ENCODE results near the gene FAM120AOS. TPM values are rescaled to one million over a fixed set of nuclear protein-coding genes. Genes with fewer than 3 reads are reported as not detected.

FAM120AOS gene
- total and polyA plus RNA-seq, 2 of the 4 experiments (the other 2 are of a cell fraction): 22.7 to 24.7 TPM

DNA sequence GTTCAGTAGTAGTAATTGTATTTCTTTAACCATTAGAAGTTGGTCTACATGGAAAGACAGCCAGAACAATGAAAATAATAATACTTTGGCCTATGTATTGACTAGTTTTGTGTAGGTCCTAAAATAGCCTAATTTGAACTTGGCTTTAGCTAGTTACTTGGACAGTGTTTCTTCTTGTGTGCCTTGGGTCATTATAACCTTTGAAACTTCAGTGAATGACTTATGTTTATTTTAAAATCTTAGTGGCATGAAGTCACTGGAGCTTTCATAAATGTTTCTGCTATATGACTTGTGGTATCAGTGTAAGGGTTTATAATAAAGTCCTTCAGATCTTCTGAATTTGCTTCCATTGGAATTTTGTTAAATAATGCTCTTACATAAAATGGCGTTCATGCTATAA lies 2.6 kb upstream of the FAM120AOS start:
- H2BK20ac ChIP-seq (ENCODE audit: low read depth, low read length): no peak overlapping the region
- no peak overlapping the region for H3K18ac ChIP-seq (ENCODE audit: low read depth, low read length)
- H2AK9ac ChIP-seq (replicated peaks; ENCODE audit: low read depth, low read length, poor library complexity): no peak overlapping the region
- dilution Hi-C loops (cut with HindIII; ENCODE audit: low sequenced_read_pairs, unreplicated experiment) (no loop called here), in situ Hi-C loops (cut with MboI; ENCODE audit: low sequenced_read_pairs) (loop anchor here (10.0 to 25.0 kb wide), 3 partner anchors 109 to 706 kb away; no protein-coding TSS in a partner anchor), intact Hi-C loops (cut with micrococcal nuclease) (loop anchor here (10.0 kb wide), 2 partner anchors 321 to 361 kb away; partner anchors contain the start of genes CARD19 and NINJ1)
- H3K27me3 ChIP-seq (ENCODE audit: control insufficient read depth, insufficient read depth, low read length): no peaks in the 10 kb centered on the region
- peaks cover 61% of the 10 kb centered on the region for H4K20me1 ChIP-seq (ENCODE audit: insufficient read depth, low read length)
- peak; percentile 13 for DNase-seq
- no peak overlapping the region for H2AK5ac ChIP-seq (ENCODE audit: low read depth, low read length)
- no peak overlapping the region for H3K4me2 ChIP-seq (ENCODE audit: low read depth, low read length)
- H3K14ac ChIP-seq (replicated peaks; ENCODE audit: low read depth, low read length): no peak overlapping the region
- peaks cover 10% of the 10 kb centered on the region for H3K4me1 ChIP-seq (ENCODE audit: control insufficient read depth, insufficient read depth, low read length)
- ATAC-seq (ENCODE audit: low read depth): no peak
- H3K56ac ChIP-seq (ENCODE audit: extremely low read depth, insufficient read depth, low read length): no peak overlapping the region
- H2BK15ac ChIP-seq (ENCODE audit: low read depth, low read length): no peak overlapping the region
- H2BK5ac ChIP-seq (ENCODE audit: low read depth, low read length, poor library complexity, severe bottlenecking): peak overlapping the region; percentile 27
- POLR2A ChIA-PET (ENCODE audit: unreplicated experiment): interaction anchor here (0.5 kb wide), 1 partner anchor 25 kb away, joined by 3 read pairs; no protein-coding TSS in a partner anchor
- peaks cover 6% of the 10 kb centered on the region; the same call in 1 of the 2 replicates for H3K9me1 ChIP-seq (ENCODE audit: insufficient read depth, low read length)
- H3K9ac ChIP-seq (ENCODE audit: low read depth, low read length): no peak overlapping the region
- H3K36me3 ChIP-seq (ENCODE audit: control insufficient read depth, insufficient read depth, low read length): no peaks in the 10 kb centered on the region
- H2AFZ ChIP-seq (replicated peaks; ENCODE audit: low read length, poor library complexity): no peak overlapping the region
- TF ChIP-seq RCOR1 (IDR thresholded peaks at IDR 0.05; ENCODE audit: insufficient replicate concordance, low read length) (no peak), RFX5 (IDR thresholded peaks at IDR 0.05; ENCODE audit: low read depth, low read length) (no peak)
- H3K79me1 ChIP-seq (ENCODE audit: low read depth in 1 of 2, low read length in 2 of 2): peaks cover under 1 to 31% of the 10 kb centered on the region in 2 experiments
- H3K27ac ChIP-seq (ENCODE audit: insufficient read depth, low read length): no peak overlapping the region
- H4K91ac ChIP-seq (ENCODE audit: insufficient read depth, low read depth, low read length): no peak overlapping the region
- no TSS peak for BruUV-seq (replicated peaks)
- CTCF ChIA-PET: interaction anchor here (1.4 kb wide), 1 partner anchor 12 kb away, joined by 5 read pairs; no protein-coding TSS in a partner anchor
- no peak overlapping the region for H2BK120ac ChIP-seq (ENCODE audit: low read depth, low read length)
- no peak overlapping the region for H4K8ac ChIP-seq (ENCODE audit: low read depth in 2 of 2, low read length in 2 of 2)
- no peak overlapping the region for H3K4ac ChIP-seq (ENCODE audit: low read depth, low read length)
- H3K4me3 ChIP-seq (ENCODE audit: insufficient read depth, low read depth, low read length): no peak overlapping the region
- peak overlapping the region; percentile 28; the same call in 1 of the 2 replicates for H3K23ac ChIP-seq (ENCODE audit: low read depth, low read length)
- no peaks in the 10 kb centered on the region for H3K9me3 ChIP-seq (ENCODE audit: control insufficient read depth, insufficient read depth, low read length)
- H4K5ac ChIP-seq (ENCODE audit: low read depth, low read length): no peak overlapping the region
- no CpG with 5 or more reads among the region's 1 CpG for WGBS, 2 experiments (ENCODE audit: extremely low coverage in 2 of 2, insufficient read length in 1 of 2)

Measured in IMR-90 (cell line).